GM12878 (cell line): Measurements from ENCODE around the gene NFILZ. TPM values are rescaled to one million over a fixed set of nuclear protein-coding genes. Genes with fewer than 3 reads are reported as not detected.
"Not testable (repeated sequence)": the region's sequence is repeated elsewhere in the genome, so short reads cannot be mapped to it uniquely, and the experiment has no call there.

Experiments used
- ATAC-seq: fragments of 200-7000 bp; cut with Tn5 transposase; 3 replicates; pipeline ENCODE4 v1.9.1; 2020; ENCODE audit warnings: mild to moderate bottlenecking, moderate library complexity
- BruUV-seq: library from RNA; stranded (reverse); fragments of 400-500 nt; replicated peaks from 2 replicates; lab custom pipeline; 2021; lab: Mats Ljungman, UMichigan
- CTCF ChIA-PET: fragments of 300-600 bp; sonication (Branson Sonifier 250); formaldehyde crosslinking; extraction: SDS; loops from one replicate; lab custom pipeline; 2021; ENCODE audit warnings: inconsistent platforms; lab: Yijun Ruan, JAX
- POLR2A ChIA-PET: fragments of 350-600 bp; formaldehyde crosslinking; extraction: SDS; loops from one replicate; lab custom pipeline; 2021; ENCODE audit warnings: inconsistent platforms; lab: Charles Lee
- RAD21 ChIA-PET: fragments of 300-600 bp; sonication (Branson Sonifier 250); formaldehyde crosslinking; loops from one replicate; lab custom pipeline; 2023; ENCODE audit warnings: antibody characterized with exemption; ENCODE audit not compliant: unreplicated experiment; lab: Charles Lee
- SMC1A ChIA-PET: fragments of 300-600 bp; sonication (Branson Sonifier 250); formaldehyde crosslinking; loops from one replicate; lab custom pipeline; 2023; ENCODE audit not compliant: unreplicated experiment, uncharacterized antibody; lab: Charles Lee
- DNase-seq: peaks from one replicate; pipeline ENCODE4 v3.0.0-alpha.2; 2011; ENCODE audit warnings: low read depth, low spot score
- FAIRE-seq: peaks from 3 replicates; lab custom pipeline; 2011; peaks lifted over from hg19 to GRCh38; lab: Jason Lieb, UNC
- H2AFZ ChIP-seq: 2 replicates; pipeline ENCODE4 v1.6.0; 2011; ENCODE audit warnings: low read depth, low read length, control low read depth; ENCODE audit not compliant: control insufficient read depth
- H3K27ac ChIP-seq: 2 replicates; pipeline ENCODE4 v1.5.1; 2011; ENCODE audit warnings: control low read depth; ENCODE audit not compliant: control insufficient read depth, insufficient read depth
- H3K27me3 ChIP-seq, 2 experiments: replicated peaks in 1 of 2; 2 replicates each; pipeline versions ENCODE4 v1.6.0 to v1.6.1; 2011; ENCODE audit warnings: low read length in 1 of 2; ENCODE audit not compliant: control insufficient read depth in 2 of 2, insufficient read depth in 2 of 2
- H3K36me3 ChIP-seq, 2 experiments: 2 replicates each; pipeline ENCODE4 v1.5.1; 2011; ENCODE audit warnings: low read length in 1 of 2; ENCODE audit not compliant: control insufficient read depth in 2 of 2, insufficient read depth in 2 of 2
- H3K4me1 ChIP-seq: 2 replicates; pipeline ENCODE4 v1.6.1; 2011; ENCODE audit warnings: mild to moderate bottlenecking, low read length, moderate library complexity, mixed read lengths; ENCODE audit not compliant: control insufficient read depth, insufficient read depth
- H3K4me2 ChIP-seq: 2 replicates; pipeline ENCODE4 v1.6.0; 2011; ENCODE audit warnings: control low read depth; ENCODE audit not compliant: control insufficient read depth, insufficient read depth
- H3K4me3 ChIP-seq: fragments of 200-600 bp; sonication (generic); 2 replicates; pipeline ENCODE4 v1.5.1; 2016
- H3K79me2 ChIP-seq: 2 replicates; pipeline ENCODE4 v1.6.0; 2011; ENCODE audit warnings: low read length; ENCODE audit not compliant: control insufficient read depth, insufficient read depth
- H3K9ac ChIP-seq: 2 replicates; pipeline ENCODE4 v1.8.0; 2011; ENCODE audit warnings: low read length, control low read depth, mixed read lengths; ENCODE audit not compliant: control insufficient read depth, insufficient read depth
- H3K9me3 ChIP-seq: replicated peaks from 3 replicates; pipeline ENCODE4 v1.5.1; 2011; ENCODE audit warnings: mild to moderate bottlenecking, low read length; ENCODE audit not compliant: control insufficient read depth, insufficient read depth
- H4K20me1 ChIP-seq: 2 replicates; pipeline ENCODE4 v1.6.0; 2011; ENCODE audit not compliant: control insufficient read depth, insufficient read depth
- MEF2B ChIP-seq: fragments of 450-650 bp; IDR thresholded peaks from 2 replicates; pipeline ENCODE4 v1.6.1; 2018; ENCODE audit warnings: mild to moderate bottlenecking, moderate library complexity; ENCODE audit not compliant: partially characterized antibody, poor library complexity, severe bottlenecking
- REST ChIP-seq: IDR thresholded peaks from 2 replicates; pipeline ENCODE4 v1.6.1; 2012; ENCODE audit warnings: mild to moderate bottlenecking, low read depth, low read length
- WGBS: methylation state at CpG from one replicate; pipeline ENCODE4 v1.1.6; 2016; ENCODE audit warnings: low lambda C conversion rate; ENCODE audit not compliant: insufficient replicate concordance, insufficient coverage; ENCODE audit errors: missing lambda C conversion rate; 5-methylcytosine and 5-hydroxymethylcytosine counted together
- in situ Hi-C: fragments of 300-500 bp; cut with MboI; formaldehyde crosslinking; loops from 9 replicates; pipeline ENCODE4 v1.14.3; 2018; ENCODE audit warnings: mixed read lengths
- intact Hi-C: fragments of 100-400 bp; cut with micrococcal nuclease; formaldehyde crosslinking; loops from one replicate; pipeline ENCODE4 v1.14.2; 2022; ENCODE audit not compliant: unreplicated experiment
- polyA plus RNA-seq, 11 experiments: library from polyadenylated mRNA; depleted of rRNA in 4 of 11; unstranded in 6 of 11; stranded (reverse) in 5 of 11; fragments of >200 nt; fragmentation: Nextera tagmentation in 4 of 11; fragmentation: Illumina TruSeq in 1 of 11; extraction: Ambion mirVana in 4 of 11; extraction: Trizol in 1 of 11; gene quantifications; 1 replicate in 1 of 11; 2 replicates in 10 of 11; pipeline versions ENCODE4 v1.2.1 to v1.2.3, GENCODE V29; 2011 to 2016; ENCODE audit warnings: inconsistent platforms in 2 of 11, missing spikeins in 2 of 11, low read depth in 1 of 11
- total RNA-seq, 4 experiments: library from RNA; depleted of rRNA in 3 of 4; stranded (reverse); fragments of >200 nt in 3 of 4; fragmentation: Illumina TruSeq in 1 of 4; extraction: Trizol in 1 of 4; gene quantifications; 2 replicates each; pipeline versions ENCODE4 v1.2.1 to v1.2.3, GENCODE V29; 2013 to 2021

Gene NFILZ
- total and polyA plus RNA-seq, 10 of the 15 experiments (the other 5 are each of a cell fraction or from before 2014, with no cell fraction given) = not detected

GRCh38 chr19:8616861-8617260, 13.6 kb upstream of the NFILZ start (continued):
- TF ChIP-seq REST (no peak), MEF2B (no peak)

- H3K27ac ChIP-seq, BruUV-seq, H3K9me3 ChIP-seq, H3K4me2 ChIP-seq, H3K4me1 ChIP-seq, DNase-seq, in situ Hi-C loops, H3K79me2 ChIP-seq, ATAC-seq, H2AFZ ChIP-seq, intact Hi-C loops, H4K20me1 ChIP-seq, H3K4me3 ChIP-seq, H3K27me3 ChIP-seq, FAIRE-seq, H3K36me3 ChIP-seq, RAD21 ChIA-PET, H3K9ac ChIP-seq, POLR2A ChIA-PET: not testable (repeated sequence)
- 63% methylated on average over 15 of the region's 15 CpGs for WGBS
- SMC1A ChIA-PET = interaction anchor here (1.5 kb wide), 1 partner anchor 76 kb away, joined by 7 read pairs; no protein-coding TSS in a partner anchor
- CTCF ChIA-PET = interaction anchor here (0.7 kb wide), 1 partner anchor 99 kb away, joined by 3 read pairs; no protein-coding TSS in a partner anchor
These were observed 13.1 kb upstream of the NFILZ start for GRCh38 chr19:8617325-8617724.
